Measurements from ENCODE around the gene PRSS50. TPM values are rescaled to one million over a fixed set of nuclear protein-coding genes. Genes with fewer than 3 reads are reported as not detected.

Gene PRSS50
- total RNA-seq, 6 donors from 2014 or later: 0.10 to 4.2 (median 0.40) TPM

DNA sequence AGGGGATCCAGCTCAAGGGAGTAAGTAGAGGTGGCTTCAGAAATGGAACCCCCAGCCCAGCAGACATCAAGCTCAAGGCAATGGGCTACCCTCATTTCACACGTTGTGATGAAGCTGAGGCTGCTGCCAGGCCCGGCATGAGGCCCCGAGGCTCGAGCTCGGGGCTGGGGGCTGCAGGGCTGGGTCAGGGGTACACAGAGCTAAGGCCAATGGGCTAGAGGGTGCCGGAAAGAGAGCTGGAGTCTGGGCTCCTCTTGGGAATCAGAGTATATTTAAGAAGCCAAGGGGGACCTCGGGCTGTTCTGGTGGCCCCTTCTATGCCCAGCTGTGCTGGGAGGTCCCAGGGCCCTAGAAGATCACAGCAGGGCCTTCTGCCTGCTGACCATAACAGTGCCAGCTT is 7.4 kb downstream of the PRSS50 start:
- WGBS, 2 donors: 80 to 97% methylated on average over 5 of the region's 7 CpGs
- ATAC-seq (ENCODE audit: low FRiP score in 2 of 2): no peak
- no peaks in the 10 kb centered on the region for H3K9me3 ChIP-seq
- TF ChIP-seq, protein P1, sequence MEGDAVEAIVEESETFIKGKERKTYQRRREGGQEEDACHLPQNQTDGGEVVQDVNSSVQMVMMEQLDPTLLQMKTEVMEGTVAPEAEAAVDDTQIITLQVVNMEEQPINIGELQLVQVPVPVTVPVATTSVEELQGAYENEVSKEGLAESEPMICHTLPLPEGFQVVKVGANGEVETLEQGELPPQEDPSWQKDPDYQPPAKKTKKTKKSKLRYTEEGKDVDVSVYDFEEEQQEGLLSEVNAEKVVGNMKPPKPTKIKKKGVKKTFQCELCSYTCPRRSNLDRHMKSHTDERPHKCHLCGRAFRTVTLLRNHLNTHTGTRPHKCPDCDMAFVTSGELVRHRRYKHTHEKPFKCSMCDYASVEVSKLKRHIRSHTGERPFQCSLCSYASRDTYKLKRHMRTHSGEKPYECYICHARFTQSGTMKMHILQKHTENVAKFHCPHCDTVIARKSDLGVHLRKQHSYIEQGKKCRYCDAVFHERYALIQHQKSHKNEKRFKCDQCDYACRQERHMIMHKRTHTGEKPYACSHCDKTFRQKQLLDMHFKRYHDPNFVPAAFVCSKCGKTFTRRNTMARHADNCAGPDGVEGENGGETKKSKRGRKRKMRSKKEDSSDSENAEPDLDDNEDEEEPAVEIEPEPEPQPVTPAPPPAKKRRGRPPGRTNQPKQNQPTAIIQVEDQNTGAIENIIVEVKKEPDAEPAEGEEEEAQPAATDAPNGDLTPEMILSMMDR (IDR thresholded peaks at IDR 0.05): no peak
- no peak for TF ChIP-seq POLR2A (IDR thresholded peaks at IDR 0.05)
- TF ChIP-seq POLR2AphosphoS5 (IDR thresholded peaks at IDR 0.05): no peak
- no peak for TF ChIP-seq EP300 (IDR thresholded peaks at IDR 0.05)
- peak in 1 of 2 donors; percentile 12 for DNase-seq
- H3K36me3 ChIP-seq: peaks cover 0 to 3% (median 0%) of the 10 kb centered on the region in 4 donors
- H3K4me1 ChIP-seq: no peaks in the 10 kb centered on the region
- H3K27me3 ChIP-seq: no peaks in the 10 kb centered on the region
- H3K27ac ChIP-seq: no peak overlapping the region
- H3K4me3 ChIP-seq: no peak overlapping the region

DNA sequence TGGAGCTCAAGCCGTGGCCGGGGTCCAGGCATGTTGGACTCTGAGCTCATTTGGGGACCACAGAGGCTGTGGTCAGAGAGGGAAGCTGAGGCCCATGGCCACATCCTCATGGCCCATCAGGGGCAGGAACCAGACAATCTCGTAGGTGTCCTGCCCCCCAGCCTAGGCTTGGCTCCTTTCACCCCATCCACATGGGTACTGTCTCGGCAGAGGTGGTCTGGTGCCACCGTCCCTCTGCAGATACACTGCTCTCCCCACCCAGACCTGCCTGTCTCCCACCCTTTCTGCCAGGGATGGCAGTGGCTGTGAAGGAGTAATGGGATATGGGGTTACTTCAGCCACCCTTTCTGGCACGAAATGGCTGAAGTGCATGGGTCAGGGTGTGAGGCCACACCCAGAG is 7.9 kb downstream of the PRSS50 start:
- H3K9me3 ChIP-seq: no peaks in the 10 kb centered on the region
- no peak overlapping the region for H3K27ac ChIP-seq
- TF ChIP-seq EP300 (IDR thresholded peaks at IDR 0.05): no peak
- peaks cover 0 to 3% (median 0%) of the 10 kb centered on the region in 4 donors for H3K36me3 ChIP-seq
- ATAC-seq (ENCODE audit: low FRiP score in 2 of 2) (no peak), DNase-seq (peak in 1 of 2 donors; percentile 11)
- H3K4me3 ChIP-seq: no peak overlapping the region
- H3K4me1 ChIP-seq: no peaks in the 10 kb centered on the region
- no peaks in the 10 kb centered on the region for H3K27me3 ChIP-seq
- 80 to 96% methylated on average over 5 to 6 of the region's 6 CpGs for WGBS, 2 donors

DNA sequence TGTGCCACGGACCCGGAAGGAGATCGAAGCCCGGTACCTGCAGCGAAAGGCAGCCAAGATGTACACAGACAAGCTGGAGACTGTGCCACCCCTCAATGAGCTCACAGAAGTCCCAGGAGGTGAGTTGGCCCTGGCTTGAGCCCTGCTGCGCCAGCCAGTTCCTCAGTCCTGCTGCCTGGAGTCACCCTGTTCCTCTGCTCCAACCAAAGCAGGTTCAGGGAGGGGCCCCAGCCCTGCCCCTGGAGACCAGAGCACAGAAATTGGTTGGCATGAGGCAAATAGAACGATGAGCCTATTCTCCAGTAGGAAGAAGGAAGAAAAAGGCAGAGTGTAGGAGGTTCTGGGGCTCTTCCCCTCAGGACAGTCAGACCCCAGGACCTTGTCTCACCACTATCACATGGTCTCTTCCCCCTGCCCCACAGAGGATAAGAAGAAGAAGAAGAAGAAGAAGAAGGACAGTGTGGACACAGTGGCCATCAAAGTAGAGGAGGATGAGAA is 8.5 kb downstream of the PRSS50 start:
- DNase-seq (peak in 1 of 2 donors; percentile 10), ATAC-seq (ENCODE audit: low FRiP score in 2 of 2) (no peak)
- 94 to 98% methylated on average over 6 to 7 of the region's 7 CpGs for WGBS, 2 donors
- peaks cover 0 to 3% (median 0%) of the 10 kb centered on the region in 4 donors for H3K36me3 ChIP-seq
- TF ChIP-seq POLR2AphosphoS5 (IDR thresholded peaks at IDR 0.05) (no peak), EP300 (IDR thresholded peaks at IDR 0.05) (no peak), POLR2A (IDR thresholded peaks at IDR 0.05) (no peak)
- TF ChIP-seq, protein P1 (IDR thresholded peaks at IDR 0.05): no peak
- no peak overlapping the region for H3K27ac ChIP-seq
- H3K4me1 ChIP-seq: no peaks in the 10 kb centered on the region
- no peak overlapping the region for H3K4me3 ChIP-seq
- no peaks in the 10 kb centered on the region for H3K27me3 ChIP-seq
- H3K9me3 ChIP-seq: no peaks in the 10 kb centered on the region

DNA sequence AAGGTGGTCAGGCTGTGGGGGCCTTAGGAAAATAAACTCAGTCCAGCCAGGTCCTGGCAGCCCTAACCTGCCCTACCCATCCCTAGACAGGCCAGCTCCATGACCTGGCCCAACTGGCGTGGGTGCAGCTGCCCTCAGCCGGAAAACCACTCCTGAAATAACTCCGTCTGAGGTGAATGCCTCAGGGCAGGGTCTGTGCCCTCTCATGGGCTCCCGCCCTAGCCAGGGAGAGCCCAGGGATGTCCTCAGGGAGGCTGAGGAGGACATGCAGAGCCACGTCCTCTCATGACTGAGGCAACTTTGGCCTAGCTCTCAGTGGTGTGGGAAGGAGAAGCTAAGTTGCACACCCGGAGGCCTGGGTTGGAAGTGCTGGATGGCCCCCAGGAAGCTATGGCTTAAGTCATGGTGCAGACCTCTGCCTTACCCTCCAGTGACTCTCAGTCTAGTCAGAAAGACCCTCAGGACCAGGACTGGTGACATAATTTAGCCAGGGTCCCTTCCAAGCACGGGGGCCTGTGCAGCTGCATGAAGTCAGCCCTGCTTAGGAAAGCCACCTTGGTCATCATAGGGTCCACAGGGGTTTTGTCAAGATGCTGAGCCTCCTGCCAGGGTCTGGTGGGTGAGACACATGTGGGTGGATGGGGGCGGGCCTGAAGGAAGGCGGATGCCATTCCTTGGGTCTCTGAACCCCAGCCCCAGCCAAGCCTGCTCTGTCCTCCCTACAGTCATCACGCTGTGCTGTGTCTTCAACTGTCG is 9.1 kb downstream of the PRSS50 start:
- Histone ChIP-seq H3K4me3 (no peak overlapping the region), H3K27ac (no peak overlapping the region), H3K27me3 (no peaks in the 10 kb centered on the region), H3K4me1 (no peaks in the 10 kb centered on the region), H3K9me3 (no peaks in the 10 kb centered on the region), H3K36me3 (peaks cover 0 to 3% (median 0%) of the 10 kb centered on the region in 4 donors)
- 81% methylated on average over 9 to 11 of the region's 11 CpGs for WGBS, 2 donors
- no peak for ATAC-seq (ENCODE audit: low FRiP score in 2 of 2)
- TF ChIP-seq, protein P1 (IDR thresholded peaks at IDR 0.05): no peak
- TF ChIP-seq POLR2A (IDR thresholded peaks at IDR 0.05): no peak
- no peak for TF ChIP-seq EP300 (IDR thresholded peaks at IDR 0.05)
- no peak for TF ChIP-seq POLR2AphosphoS5 (IDR thresholded peaks at IDR 0.05)
- DNase-seq: peak in 1 of 2 donors; percentile 16

DNA sequence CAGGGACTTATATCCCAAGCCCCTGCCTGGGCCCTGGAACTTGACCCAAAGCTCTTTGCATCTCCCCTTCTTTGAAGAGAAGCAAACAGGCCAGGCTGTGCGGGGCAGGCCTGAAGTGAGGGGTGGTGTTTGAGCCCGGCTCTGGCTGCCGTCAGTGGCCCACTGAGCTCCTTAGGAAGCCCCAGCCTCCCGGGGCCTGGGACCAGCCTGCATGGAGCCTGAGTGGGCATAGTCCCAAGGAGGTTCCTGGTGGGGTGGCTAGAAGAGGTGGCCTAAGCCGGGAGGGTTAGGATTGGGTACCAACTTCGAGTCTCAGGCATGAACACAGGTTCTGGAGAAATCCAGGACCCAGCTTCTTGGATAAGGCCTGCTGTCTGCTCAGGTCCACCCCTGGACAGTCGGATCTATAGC is 10.1 kb downstream of the PRSS50 start:
- H3K36me3 ChIP-seq: peaks cover 0 to 3% (median 0%) of the 10 kb centered on the region in 4 donors
- DNase-seq (peak in 1 of 2 donors; percentile 17), ATAC-seq (ENCODE audit: low FRiP score in 2 of 2) (no peak)
- 88 to 93% methylated on average over 7 of the region's 7 CpGs for WGBS, 2 donors
- no peaks in the 10 kb centered on the region for H3K27me3 ChIP-seq
- H3K4me3 ChIP-seq: no peak overlapping the region
- H3K4me1 ChIP-seq: no peaks in the 10 kb centered on the region
- TF ChIP-seq POLR2AphosphoS5 (IDR thresholded peaks at IDR 0.05): no peak
- TF ChIP-seq, protein P1 (IDR thresholded peaks at IDR 0.05): no peak
- TF ChIP-seq POLR2A (IDR thresholded peaks at IDR 0.05): no peak
- TF ChIP-seq EP300 (IDR thresholded peaks at IDR 0.05): no peak
- H3K9me3 ChIP-seq: no peaks in the 10 kb centered on the region
- no peak overlapping the region for H3K27ac ChIP-seq
